OCI-LY1 (cell line): ENCODE measurements around the gene TRIM2.

Experiments used
- H2AFZ ChIP-seq: fragments of 200-600 bp; sonication (generic), shearing (Covaris generic); 2 replicates; pipeline ENCODE4 v1.6.0; 2014; ENCODE audit warnings: antibody characterized with exemption, mild to moderate bottlenecking, low read length
- H3F3A ChIP-seq: fragments of 200-600 bp; sonication (generic), shearing (Covaris generic); 2 replicates; pipeline ENCODE4 v1.6.0; 2014; ENCODE audit warnings: mild to moderate bottlenecking, antibody characterized with exemption, low read length, moderate library complexity; ENCODE audit not compliant: insufficient read depth
- H3K27ac ChIP-seq: fragments of 200-600 bp; sonication (generic); 2 replicates; pipeline ENCODE4 v1.5.1; 2014; ENCODE audit warnings: low read length, mixed run types, mild to moderate bottlenecking, low read depth; ENCODE audit not compliant: poor library complexity, severe bottlenecking
- H3K27me3 ChIP-seq: fragments of 200-600 bp; sonication (generic); 2 replicates; pipeline ENCODE4 v1.6.0; 2014; ENCODE audit warnings: antibody characterized with exemption, mild to moderate bottlenecking, low read length, moderate library complexity; ENCODE audit not compliant: insufficient read depth
- H3K36me3 ChIP-seq: fragments of 200-600 bp; sonication (generic); 2 replicates; pipeline ENCODE4 v1.6.1; 2014; ENCODE audit warnings: mild to moderate bottlenecking, antibody characterized with exemption, low read length, moderate library complexity, mixed read lengths; ENCODE audit not compliant: insufficient read depth
- H3K4me1 ChIP-seq: fragments of 200-600 bp; sonication (generic); 2 replicates; pipeline ENCODE4 v1.5.1; 2014; ENCODE audit warnings: mild to moderate bottlenecking, low read length, moderate library complexity; ENCODE audit not compliant: insufficient read depth, severe bottlenecking
- H3K4me2 ChIP-seq: fragments of 200-600 bp; sonication (generic), shearing (Covaris generic); 2 replicates; pipeline ENCODE4 v1.6.1; 2014; ENCODE audit warnings: low read length
- H3K4me3 ChIP-seq: fragments of 200-600 bp; sonication (generic); 2 replicates; pipeline ENCODE4 v1.5.1; 2014; ENCODE audit warnings: low read length, low read depth, mild to moderate bottlenecking, mixed read lengths; ENCODE audit not compliant: poor library complexity, severe bottlenecking
- H3K79me2 ChIP-seq: fragments of 200-600 bp; shearing (Covaris generic); 2 replicates; pipeline ENCODE4 v1.6.1; 2016; ENCODE audit warnings: mixed run types, low read length, mixed read lengths; ENCODE audit not compliant: insufficient read depth
- H3K9ac ChIP-seq: fragments of 200-600 bp; sonication (generic), shearing (Covaris generic); 2 replicates; pipeline ENCODE4 v1.6.1; 2014; ENCODE audit warnings: mild to moderate bottlenecking, low read length, mixed read lengths
- H3K9me2 ChIP-seq: fragments of 200-600 bp; sonication (generic), shearing (Covaris generic); 2 replicates; pipeline ENCODE4 v1.6.1; 2014; ENCODE audit warnings: low read depth, mild to moderate bottlenecking, low read length, mixed read lengths
- H3K9me3 ChIP-seq: fragments of 200-600 bp; shearing (Covaris generic); 2 replicates; pipeline ENCODE4 v1.6.1; 2014; ENCODE audit warnings: low read length, mixed read lengths
- H4K20me1 ChIP-seq: fragments of 200-600 bp; sonication (generic), shearing (Covaris generic); 2 replicates; pipeline ENCODE4 v1.6.0; 2016; ENCODE audit warnings: mild to moderate bottlenecking, low read length; ENCODE audit not compliant: insufficient read depth
- EZH2 ChIP-seq: fragments of 200-600 bp; sonication (generic), shearing (Covaris generic); IDR thresholded peaks from 2 replicates; pipeline ENCODE4 v1.8.0; 2017; ENCODE audit warnings: borderline replicate concordance, mixed run types, mild to moderate bottlenecking, antibody characterized with exemption, low read length, moderate library complexity, mixed read lengths
- TF ChIP-seq, protein P1 (sequence below): fragments of 200-600 bp; sonication (generic), shearing (Covaris generic); IDR thresholded peaks from 2 replicates; pipeline ENCODE4 v1.5.1; 2017; ENCODE audit warnings: mild to moderate bottlenecking, antibody characterized with exemption, low read length, moderate library complexity, mixed read lengths

TRIM2 gene

DNA sequence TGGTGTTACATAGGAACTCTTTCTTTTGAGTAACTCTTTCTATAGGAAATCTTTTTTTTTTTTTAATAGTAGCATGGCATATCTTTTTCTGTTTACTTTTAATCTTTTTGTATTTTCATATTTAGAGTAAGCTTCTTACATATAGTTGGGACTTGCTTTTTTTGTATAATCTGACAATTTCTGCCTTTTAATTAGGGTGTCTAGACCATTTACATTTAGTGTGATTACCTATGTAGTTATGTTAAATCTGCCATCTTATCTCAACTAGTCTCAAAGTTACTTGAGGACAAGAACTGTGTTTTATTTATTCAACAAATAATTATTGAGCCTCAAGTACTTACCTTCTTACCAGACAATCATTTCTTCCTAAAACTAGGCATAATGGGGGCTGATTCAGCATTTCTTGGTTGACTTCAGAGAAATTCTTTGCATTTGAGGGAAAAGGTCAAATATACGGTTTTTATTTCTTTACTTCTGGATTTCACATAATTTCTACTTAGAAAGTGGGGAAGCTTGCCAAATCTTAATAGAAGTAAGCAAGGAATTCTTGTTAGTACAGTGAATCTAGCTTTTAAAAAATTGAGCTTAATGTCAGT is 168.8 kb downstream of the TRIM2 start:
- H3K9me2 ChIP-seq: no peaks in the 10 kb centered on the region
- H3K4me1 ChIP-seq: peaks cover 13% of the 10 kb centered on the region
- no peaks in the 10 kb centered on the region; the same call in none of the 2 replicates for H3F3A ChIP-seq
- no peak overlapping the region for H3K4me2 ChIP-seq
- no peak overlapping the region for H3K27ac ChIP-seq
- TF ChIP-seq, protein P1, sequence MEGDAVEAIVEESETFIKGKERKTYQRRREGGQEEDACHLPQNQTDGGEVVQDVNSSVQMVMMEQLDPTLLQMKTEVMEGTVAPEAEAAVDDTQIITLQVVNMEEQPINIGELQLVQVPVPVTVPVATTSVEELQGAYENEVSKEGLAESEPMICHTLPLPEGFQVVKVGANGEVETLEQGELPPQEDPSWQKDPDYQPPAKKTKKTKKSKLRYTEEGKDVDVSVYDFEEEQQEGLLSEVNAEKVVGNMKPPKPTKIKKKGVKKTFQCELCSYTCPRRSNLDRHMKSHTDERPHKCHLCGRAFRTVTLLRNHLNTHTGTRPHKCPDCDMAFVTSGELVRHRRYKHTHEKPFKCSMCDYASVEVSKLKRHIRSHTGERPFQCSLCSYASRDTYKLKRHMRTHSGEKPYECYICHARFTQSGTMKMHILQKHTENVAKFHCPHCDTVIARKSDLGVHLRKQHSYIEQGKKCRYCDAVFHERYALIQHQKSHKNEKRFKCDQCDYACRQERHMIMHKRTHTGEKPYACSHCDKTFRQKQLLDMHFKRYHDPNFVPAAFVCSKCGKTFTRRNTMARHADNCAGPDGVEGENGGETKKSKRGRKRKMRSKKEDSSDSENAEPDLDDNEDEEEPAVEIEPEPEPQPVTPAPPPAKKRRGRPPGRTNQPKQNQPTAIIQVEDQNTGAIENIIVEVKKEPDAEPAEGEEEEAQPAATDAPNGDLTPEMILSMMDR: no peak
- no peak for TF ChIP-seq EZH2
- no peak overlapping the region for H2AFZ ChIP-seq
- no peak overlapping the region for H3K4me3 ChIP-seq
- H3K27me3 ChIP-seq: no peaks in the 10 kb centered on the region
- no peaks in the 10 kb centered on the region for H3K79me2 ChIP-seq
- H4K20me1 ChIP-seq: no peaks in the 10 kb centered on the region
- peaks cover 59% of the 10 kb centered on the region for H3K36me3 ChIP-seq
- no peak overlapping the region for H3K9ac ChIP-seq
- peaks cover 22% of the 10 kb centered on the region for H3K9me3 ChIP-seq

DNA sequence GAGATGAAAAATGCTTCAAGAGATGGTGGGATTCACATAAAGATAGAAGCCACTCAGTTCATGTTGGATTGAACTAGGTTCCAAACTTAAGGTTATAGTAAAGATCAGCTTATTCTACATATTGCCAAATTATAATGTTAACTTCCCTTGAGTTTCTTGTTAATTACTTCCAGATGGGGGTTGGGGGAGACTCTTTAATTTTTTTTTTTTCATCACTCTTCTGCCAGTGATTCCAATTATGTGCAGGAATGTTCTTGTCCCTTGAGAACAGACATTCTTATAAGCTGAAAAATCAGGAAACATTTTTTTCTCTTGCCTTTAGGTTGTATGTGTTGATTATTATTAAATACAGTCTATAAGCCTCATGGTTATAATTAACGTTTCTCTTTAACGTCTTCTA is 170.2 kb downstream of the TRIM2 start:
- H2AFZ ChIP-seq: no peak overlapping the region
- no peak for TF ChIP-seq EZH2
- TF ChIP-seq, protein P1: no peak
- H3F3A ChIP-seq: no peaks in the 10 kb centered on the region; the same call in none of the 2 replicates
- H3K4me2 ChIP-seq: no peak overlapping the region
- no peaks in the 10 kb centered on the region for H3K9me2 ChIP-seq
- H3K4me3 ChIP-seq: no peak overlapping the region
- H3K27me3 ChIP-seq: no peaks in the 10 kb centered on the region
- H3K79me2 ChIP-seq: no peaks in the 10 kb centered on the region
- H3K36me3 ChIP-seq: peaks cover 46% of the 10 kb centered on the region
- peaks cover 27% of the 10 kb centered on the region for H3K4me1 ChIP-seq
- no peak overlapping the region for H3K27ac ChIP-seq
- H3K9me3 ChIP-seq: peaks cover 22% of the 10 kb centered on the region
- H3K9ac ChIP-seq: no peak overlapping the region
- no peaks in the 10 kb centered on the region for H4K20me1 ChIP-seq

DNA sequence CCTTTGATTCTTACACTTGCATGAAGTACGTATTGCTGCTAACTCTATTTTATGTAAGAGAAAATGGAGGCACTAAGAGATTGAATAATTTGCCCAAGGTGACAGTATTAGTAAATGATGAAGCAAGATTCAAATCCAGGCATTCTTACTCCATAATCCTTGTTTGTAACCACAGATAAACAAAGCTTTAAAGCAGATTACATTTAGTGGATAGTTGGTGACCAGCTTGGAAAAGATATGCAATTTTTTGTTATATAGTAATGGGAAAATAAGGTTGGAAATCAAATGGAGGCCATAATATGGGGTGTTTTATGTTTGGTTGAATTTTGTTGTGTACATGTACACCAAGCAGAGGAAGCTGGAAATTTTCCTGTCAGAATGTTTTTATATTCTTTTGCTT is 171.1 kb downstream of the TRIM2 start:
- no peaks in the 10 kb centered on the region for H4K20me1 ChIP-seq
- H3K4me1 ChIP-seq: peaks cover 28% of the 10 kb centered on the region
- no peak overlapping the region for H3K27ac ChIP-seq
- peaks cover 40% of the 10 kb centered on the region for H3K36me3 ChIP-seq
- H3K9me3 ChIP-seq: peaks cover 22% of the 10 kb centered on the region
- H3K9ac ChIP-seq: no peak overlapping the region
- no peak for TF ChIP-seq EZH2
- TF ChIP-seq, protein P1: no peak
- no peak overlapping the region for H2AFZ ChIP-seq
- no peak overlapping the region for H3K4me2 ChIP-seq
- no peaks in the 10 kb centered on the region for H3K27me3 ChIP-seq
- no peak overlapping the region for H3K4me3 ChIP-seq
- H3F3A ChIP-seq: no peaks in the 10 kb centered on the region; the same call in none of the 2 replicates
- H3K79me2 ChIP-seq: no peaks in the 10 kb centered on the region
- H3K9me2 ChIP-seq: no peaks in the 10 kb centered on the region
